PC-9 (cell line): Measurements from ENCODE around the gene BEST2.

Source experiments
- CTCF ChIP-seq: fragments of 200-600 bp; sonication (generic); conservative IDR thresholded peaks from 2 replicates; pipeline ENCODE4 v1.6.1; 2017; ENCODE audit warnings: mixed run types, antibody characterized with exemption, mild to moderate bottlenecking, moderate library complexity
- EZH2 ChIP-seq: fragments of 200-600 bp; sonication (generic); IDR thresholded peaks from 2 replicates; pipeline ENCODE4 v1.8.0; 2017; ENCODE audit warnings: antibody characterized with exemption, low read depth

- TF ChIP-seq CTCF (no peak), EZH2 (no peak)
Measured at GRCh38 chr19:12748489-12748888, 3.1 kb upstream of the BEST2 start.
